Measurements from ENCODE around the gene RPS15.

The RPS15 gene

DNA sequence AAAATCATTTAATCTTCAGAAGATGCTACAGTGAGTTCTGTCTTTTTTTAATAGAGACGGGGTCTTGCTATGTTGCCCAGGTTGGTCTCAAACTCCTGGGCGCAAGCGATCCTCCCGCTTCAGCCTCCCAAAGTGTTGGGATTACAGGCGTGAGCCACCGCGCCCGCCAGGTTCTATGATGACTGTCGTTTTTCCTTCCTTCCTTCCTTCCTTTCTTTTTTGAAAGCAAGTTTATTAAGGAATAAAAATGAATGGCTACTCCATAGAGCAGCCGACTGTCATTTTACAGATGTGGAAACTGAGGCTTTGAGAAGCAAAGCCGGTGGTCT is 36.3 kb upstream of the RPS15 start:
- no peak for TF ChIP-seq CTCF (IDR thresholded peaks at IDR 0.05; ENCODE audit: low read depth, low read length, missing control alignments)
- DNase-seq (ENCODE audit: extremely low read depth, low read depth), result no peak
- H3K4me3 ChIP-seq (replicated peaks; ENCODE audit: low read depth, low read length), result peak overlapping the region; percentile 59

- DNase-seq (ENCODE audit: extremely low read depth, low read depth), result no peak
- TF ChIP-seq CTCF (IDR thresholded peaks at IDR 0.05; ENCODE audit: low read depth, low read length, missing control alignments), result no peak
- H3K4me3 ChIP-seq (replicated peaks; ENCODE audit: low read depth, low read length), result no peak overlapping the region
These were observed 35.7 kb upstream of the RPS15 start for GRCh38 chr19:1402411-1403070.

DNA sequence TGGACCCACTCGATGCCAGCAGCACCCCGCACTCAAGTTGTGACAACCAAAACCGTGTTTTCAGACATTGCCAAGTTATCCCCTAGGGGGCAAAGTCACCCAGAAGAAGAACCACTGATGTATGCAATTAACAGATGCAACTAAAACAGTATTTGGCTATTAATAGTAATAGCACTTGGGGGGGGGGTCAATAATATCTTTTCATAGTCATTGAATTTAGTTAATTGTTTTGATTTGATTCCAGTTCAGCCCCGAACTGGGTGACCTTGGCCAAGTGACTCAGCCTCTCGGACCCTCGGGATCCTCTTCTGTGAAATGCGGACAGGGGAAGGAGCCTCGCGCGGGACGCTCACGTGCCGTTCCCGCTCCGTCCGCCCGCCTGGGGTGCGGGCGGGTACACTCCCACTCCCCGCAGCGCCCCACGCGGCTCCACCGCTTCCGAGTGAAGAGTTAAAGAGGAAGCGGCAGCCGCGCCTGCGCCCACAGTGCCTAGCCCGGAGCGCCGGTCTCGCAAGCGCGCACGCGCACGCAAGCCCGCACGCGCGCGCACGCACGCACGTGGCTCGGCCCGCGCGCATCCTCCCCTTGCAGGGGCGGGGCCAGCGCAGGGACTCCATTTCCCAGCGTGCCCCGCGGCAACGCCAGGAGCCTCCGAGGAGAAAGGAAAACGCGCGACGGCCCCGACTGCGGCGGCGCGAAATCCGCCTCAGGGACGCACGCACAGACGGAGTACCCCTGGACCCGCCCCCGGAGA is 31.2 kb upstream of the RPS15 start:
- H3K4me3 ChIP-seq (replicated peaks; ENCODE audit: low read depth, low read length), result peak overlapping the region; percentile 54
- peak; percentile 43 for TF ChIP-seq CTCF (IDR thresholded peaks at IDR 0.05; ENCODE audit: low read depth, low read length, missing control alignments)

DNA sequence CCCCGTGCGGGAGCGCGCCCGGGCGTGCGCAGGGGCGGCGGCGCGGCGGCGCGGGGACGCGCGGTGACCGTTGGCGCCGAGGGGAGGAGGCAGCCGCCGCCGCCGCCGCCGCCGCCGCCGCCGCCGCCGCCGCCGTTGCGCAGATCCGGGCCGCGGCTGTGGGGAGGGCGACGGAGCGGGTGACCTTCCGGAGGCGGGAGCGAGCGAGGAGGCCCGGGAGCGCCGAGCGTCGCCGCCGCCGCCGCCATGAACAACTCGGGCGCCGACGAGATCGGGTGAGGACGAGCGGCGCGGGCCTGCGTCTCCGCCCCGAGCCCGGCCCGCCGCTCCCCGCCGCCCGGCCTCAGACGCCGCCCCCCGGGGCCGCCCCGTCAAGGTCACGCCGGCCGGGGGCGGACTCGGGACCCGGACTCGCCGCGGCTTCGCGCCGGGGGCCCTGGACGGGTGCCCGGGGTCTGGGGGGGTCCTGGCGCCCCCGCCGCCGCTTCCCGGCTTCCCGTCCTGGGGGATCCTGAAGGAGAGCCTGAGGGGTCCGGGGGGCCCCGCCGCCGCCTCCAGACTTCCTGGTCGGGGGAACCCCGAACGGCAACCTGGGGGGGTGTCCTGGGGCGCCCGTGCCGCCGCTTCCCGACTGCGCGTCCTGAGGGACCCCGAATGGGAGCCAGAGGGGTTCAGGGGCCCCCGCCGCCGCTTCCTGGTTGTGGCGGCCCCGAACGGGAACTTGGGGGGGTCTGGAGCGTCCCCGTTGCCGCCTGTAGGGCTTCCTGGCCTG is 30.5 kb upstream of the RPS15 start, which contains the start of gene DAZAP1:
DAZAP1 (plus strand) TSS at position 59 of the 772 bp plus-strand sequence; CDS start at position 247, 188 bp downstream.
- no peak for TF ChIP-seq CTCF (IDR thresholded peaks at IDR 0.05; ENCODE audit: low read depth, low read length, missing control alignments)
- DNase-seq (ENCODE audit: extremely low read depth, low read depth), result no peak
- peak within 1 kb of the TSS; percentile 70 for H3K4me3 ChIP-seq (replicated peaks; ENCODE audit: low read depth, low read length)

More for the DNA sequence above, 31.2 kb upstream of the RPS15 start:
- peak; percentile 88 for DNase-seq (ENCODE audit: extremely low read depth, low read depth)

DNA sequence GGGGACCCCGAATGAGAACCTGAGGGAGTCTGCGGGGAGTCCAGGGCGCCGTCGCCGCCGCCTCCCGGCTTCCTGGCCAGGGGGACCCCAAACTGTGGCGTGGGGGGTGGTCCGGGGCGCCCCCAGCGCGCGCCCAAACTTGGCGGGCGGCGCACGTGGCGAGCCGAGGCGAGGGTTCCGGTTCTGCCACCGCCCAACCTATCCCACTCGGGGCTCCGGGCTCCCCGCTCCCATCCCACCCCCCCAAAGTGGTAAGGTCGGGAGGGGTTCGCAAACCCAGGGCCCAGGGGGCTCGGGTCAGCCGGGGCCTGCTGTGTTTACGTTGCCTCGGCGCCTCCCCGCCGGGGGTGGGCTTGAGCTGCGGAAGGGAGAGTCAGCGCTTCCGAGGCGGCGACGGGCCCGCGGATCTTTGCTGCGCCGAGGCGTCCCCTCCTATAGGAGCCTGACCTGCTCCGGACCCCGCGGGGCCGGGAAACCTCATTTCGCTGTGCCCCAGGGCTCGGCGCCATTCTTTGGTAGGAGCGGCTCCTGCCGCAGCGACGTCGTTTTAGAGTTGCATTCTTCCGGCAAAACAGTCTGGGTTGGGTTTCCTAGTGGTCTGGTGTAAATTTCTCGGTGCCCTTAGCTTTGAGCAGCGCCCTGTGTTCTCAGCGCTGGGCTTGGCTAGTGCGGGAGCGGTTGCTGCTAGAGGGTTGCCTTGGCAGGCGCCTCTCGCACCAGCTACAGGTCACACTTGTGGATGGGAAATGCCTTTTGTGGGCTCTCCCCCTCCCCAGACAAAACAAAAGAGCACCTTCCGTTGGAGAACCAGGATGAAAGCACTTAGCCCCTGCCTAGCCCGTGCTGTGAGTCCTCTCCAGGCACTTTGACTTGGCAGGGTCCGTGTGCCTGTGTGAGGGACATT is 29.6 kb upstream of the RPS15 start:
- H3K4me3 ChIP-seq (replicated peaks; ENCODE audit: low read depth, low read length), result peak overlapping the region; percentile 70
- no peak for DNase-seq (ENCODE audit: extremely low read depth, low read depth)
- no peak for TF ChIP-seq CTCF (IDR thresholded peaks at IDR 0.05; ENCODE audit: low read depth, low read length, missing control alignments)
